NCI-H1436 treated with DMSO at 0.1 percent for 48 hours (cell line): Measurements from ENCODE around the gene NT5C.

Experiments
- DNase-seq: peaks from one replicate; lab custom pipeline; 2025; lab: John Stamatoyannopoulos, UW

The NT5C gene

DNA sequence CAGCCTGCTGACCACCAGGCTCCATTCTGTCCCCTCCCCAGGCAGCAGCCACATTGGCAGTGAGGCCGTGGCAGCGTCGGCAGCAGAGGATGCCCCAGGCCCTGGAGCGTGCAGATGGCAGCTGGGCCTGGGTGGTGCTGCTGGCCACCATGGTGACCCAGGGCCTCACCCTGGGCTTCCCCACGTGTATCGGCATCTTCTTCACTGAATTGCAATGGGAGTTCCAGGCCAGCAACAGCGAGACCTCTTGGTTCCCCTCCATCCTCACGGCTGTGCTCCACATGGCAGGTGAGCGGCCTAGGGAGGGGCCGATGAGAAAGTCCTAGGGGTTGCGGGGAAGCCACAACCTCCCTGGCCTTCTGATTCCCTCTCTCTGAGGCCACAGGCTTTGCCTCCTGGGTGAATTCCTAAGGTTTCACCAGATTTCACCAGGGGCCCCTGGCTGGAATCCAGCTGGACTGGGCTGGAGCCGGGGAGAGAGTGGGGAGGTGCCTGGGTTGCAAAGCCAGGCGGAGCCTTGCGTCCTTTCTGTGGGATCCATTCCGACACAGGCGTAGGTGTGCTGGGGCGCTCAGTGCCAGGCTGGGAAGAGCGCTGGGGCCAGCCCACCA is 37.9 kb downstream of the NT5C start:
- DNase-seq = no peak

DNA sequence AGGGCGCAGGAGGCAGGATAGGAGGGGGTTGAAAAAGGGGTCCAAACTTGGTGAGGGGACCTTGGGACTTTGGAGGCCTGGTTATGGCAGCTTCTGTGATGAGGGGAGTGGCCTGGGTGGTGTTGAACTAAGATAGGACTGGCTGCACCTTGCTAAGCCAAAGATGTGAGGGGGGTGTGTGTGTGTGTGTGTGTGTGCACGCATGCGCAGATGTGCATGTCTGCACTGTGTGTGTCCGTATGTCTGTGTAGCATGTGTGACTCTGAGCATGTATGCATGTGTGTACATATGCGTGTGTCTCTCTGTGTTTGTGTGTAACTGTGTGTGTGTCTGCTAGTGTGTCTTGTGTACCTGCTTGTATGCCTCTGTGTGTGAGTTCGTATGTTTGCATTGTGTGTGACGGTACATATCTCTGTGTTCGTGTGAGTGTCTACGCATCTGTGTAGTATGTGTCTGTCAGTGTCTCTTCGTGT is 39.7 kb downstream of the NT5C start:
- no peak for DNase-seq

DNA sequence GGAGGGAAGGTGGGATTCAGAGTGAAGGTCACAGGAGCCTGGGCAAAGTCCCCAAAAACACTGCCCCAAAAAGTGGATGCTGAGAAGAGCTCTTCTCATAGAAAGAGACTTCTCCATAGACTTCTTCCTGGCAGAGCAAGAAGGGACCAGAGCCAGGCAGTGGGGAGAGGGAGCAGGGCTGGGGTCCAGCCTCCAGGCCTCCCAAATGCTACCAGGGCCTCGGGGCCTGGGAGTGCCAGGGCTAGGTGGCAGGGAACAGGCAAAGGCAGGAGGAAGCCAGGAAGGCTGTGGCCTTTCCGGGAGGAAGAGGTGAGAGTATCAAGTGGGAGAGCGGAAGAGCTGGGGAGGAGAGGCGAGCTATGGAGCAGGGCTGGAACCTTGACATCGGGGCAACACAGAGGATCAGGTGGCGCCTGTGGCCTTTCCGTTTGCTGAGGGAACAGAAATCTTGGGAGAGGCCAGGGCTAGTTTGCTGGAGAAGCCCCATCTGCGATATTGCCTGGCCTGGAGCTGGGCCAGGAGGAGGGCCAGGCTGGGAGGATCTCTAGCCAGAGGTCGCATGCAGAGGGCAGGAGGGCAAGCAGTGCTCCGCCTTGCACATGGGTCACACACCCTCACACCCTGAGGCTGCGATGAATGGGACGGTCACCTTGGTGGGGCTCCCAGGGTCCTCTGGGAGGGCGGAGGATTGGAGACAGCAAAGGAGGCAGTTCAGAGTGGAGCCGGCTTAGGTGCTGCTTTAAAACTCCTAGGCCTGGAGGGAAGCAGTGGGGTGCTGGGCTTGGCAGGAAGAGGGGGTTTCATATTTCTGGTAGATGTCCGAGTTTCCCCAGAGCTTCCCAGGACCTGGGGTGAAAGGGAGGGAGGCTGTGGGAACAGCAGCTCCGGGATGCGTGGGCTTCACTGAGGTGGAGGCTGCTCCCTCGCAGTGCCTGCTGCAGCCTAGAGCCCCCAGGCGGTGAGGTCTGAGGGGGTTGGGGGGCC is 40.4 kb downstream of the NT5C start:
- no peak for DNase-seq

DNA sequence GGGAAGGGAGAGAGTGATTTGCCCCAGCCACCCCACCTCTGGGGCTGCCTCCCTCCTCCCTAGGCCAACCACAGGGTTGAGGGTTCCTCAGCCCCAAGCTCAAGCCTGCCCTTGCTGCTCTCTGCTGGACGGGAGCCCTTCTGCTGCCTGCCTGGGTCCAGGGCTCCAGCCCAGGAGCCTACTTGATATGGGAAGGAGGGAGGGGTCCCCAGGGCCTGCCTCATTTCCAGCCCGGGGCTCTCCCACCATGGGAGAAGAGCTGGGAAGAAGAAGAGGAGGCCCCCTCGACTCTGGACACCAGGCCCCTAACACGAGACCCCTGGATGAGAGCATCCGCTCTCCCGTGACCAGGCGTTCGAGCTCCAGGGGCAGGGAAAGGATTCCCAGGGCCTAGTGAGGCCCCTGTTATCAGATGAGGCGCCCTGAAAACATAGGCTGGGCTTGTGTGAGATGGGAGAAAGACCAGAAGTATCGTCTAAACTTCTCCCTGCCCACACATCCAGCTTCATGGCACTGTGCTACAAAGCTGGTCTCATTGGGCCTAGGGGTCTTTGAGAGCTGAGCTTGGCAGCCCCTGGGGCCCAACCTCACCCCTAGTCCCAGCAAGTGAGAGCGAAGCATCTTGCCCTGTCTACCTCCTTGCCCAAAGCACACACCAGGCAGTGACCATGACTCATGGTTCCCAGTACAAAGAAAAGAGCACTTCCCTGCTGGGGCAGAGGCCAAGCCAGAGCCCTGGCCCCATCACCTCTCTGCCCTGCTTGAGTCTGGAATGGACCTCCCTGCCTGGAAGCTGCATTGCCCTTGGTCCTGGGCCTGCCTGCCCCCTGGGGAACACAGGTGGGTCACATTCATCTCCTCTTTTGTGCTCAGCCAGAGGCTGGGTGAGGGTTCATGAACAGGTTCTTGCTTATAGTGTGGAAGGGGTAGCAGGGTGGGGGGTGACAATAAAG is 42.8 kb downstream of the NT5C start:
- no peak for DNase-seq

DNA sequence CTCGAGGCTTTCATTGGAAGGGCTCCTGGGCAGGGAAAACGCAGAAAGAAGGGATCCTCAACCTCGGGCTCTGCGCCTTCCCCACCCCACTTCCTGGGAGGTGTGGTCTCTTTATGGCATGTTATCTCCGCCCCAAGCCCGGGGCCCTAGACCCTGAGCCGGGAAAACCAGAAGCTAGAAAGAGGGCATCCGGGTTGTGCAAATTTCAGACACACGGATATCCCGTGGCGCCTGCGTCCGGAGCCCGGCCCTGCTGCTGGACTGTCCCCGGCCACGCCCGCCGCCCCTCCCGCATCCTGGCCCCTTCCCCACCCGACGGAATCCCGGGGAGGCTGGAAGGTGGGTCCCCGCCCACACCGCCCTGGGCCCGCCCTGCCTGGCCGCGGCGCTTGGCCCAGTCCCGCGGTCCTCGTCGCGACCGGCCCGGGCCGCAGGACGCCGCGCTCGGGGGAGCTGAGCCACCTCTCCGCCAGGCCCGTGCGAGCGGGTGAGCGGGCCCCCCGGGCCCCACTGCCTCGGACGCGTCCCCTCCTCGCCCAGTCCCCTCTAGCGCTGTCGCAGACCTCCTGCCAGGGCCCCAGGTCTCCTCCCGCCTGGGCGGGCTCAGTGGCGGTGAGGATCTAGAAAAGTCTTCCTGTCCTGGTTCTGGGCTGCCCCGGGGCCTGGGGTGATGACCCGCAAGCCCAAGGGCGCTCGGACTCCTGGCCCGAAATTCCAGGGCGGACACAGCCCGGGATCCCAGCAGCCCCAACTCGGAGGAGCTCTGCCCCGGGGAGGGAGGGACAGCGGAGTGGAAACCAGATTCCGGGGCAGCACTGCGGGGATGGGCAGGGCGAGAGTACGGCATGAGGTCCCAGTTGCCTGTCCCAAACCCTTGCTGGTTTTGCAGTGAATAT is 43.7 kb downstream of the NT5C start, which contains the start of gene SLC16A5:
Gene SLC16A5 (plus strand): TSS at position 397 of the 896 bp plus-strand sequence. CDS start 5,683 bp downstream, outside the sequence.
- DNase-seq = no peak

DNA sequence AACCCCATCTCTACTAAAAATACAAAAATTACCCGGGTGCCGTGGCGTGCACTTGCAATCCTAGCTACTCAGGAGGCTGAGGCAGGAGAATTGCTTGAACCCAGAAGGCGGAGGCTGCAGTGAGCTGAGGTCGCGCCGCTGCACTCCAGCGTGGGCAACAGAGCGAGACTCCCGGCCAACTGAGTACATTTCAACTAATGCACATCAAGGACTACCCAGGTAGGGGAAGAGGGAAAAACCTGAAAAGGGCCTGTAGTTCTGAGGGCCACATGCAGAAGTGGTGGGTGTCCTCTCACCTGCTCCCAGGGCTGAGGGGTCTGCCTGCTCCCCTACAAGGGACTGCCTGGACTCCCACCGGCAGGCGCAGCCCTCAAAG is 44.4 kb downstream of the NT5C start:
- DNase-seq = no peak

DNA sequence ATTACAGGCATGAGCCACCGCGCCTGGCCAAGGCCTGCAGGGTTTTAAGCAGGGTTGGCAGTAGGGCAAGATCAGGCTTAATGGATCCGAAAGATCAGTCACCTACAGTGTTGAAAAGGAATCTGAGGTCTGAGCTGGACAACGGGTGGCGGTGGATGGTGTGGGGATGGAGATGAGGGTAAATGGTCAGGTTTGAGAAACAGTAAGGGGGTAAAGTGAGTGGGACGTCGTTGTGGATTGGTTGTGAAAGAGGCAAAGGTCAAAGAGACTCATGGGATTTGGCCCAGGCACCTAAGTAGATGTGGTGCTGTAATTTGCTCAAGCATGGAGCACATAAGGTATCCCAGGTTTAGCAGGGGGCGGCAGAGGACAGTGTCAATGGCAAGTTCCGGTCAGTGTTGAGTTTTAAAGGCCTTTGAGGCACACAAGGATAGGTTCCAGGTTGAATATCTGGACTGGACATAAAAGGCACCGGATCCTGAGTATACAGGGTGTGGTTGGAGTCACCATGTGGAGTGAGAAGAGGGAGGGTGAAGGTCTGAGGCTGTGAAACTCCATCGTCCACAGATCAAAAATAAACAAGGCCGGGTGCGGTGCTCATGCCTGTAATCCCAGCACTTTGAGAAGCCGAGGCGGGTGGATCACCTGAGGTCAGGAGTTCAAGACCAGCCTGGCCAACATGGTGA is 44.9 kb downstream of the NT5C start:
- DNase-seq = no peak

DNA sequence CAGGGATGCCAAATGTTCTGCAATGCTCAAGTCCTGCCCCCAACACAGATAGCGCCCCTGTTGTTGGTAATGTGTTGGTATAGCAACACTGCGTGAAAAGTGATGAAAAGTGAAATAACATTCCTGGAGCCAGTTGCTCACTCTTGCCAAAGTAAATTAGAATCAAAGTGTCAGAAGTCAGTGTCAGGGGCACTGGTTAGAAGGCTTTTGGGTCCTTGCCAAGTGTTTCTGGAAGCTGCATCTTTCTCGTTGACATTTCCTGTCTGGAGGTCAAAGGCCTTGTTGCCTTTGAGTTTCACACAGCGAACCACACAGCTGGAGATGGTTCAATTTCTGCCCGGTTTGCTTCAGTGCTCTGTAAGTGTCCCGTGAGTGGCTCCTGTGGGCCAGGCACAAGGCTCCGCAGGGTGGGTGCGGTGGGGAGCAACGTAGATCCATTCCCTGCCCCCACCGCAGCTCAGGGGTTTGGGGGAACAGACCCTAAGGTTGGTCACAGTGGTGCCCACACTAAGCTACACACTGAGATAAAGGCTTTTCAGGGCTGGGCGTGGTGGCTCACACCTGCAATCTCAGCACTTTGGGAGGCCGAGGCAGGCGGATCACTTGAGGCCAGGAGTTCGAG is 47.4 kb downstream of the NT5C start:
- DNase-seq = no peak

DNA sequence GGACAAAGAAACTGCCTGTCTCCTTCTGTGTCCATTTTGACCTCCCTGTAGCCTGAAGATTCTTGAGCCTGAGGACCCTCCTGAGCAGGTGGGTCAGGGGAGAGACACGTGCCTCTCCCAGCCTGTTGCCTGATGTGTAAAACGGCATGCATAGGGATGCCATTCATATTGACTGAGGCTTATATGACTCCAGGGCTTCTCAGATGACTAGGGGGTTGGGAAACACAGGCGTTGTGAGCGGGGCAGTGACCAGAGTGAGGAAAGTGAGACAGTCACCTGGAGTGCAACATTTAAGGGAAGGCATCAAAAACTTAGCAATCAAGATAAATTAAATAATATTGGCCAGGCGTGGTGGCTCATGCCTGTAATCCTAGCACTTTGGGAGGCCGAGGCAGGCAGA is 48.9 kb downstream of the NT5C start:
- DNase-seq = no peak

DNA sequence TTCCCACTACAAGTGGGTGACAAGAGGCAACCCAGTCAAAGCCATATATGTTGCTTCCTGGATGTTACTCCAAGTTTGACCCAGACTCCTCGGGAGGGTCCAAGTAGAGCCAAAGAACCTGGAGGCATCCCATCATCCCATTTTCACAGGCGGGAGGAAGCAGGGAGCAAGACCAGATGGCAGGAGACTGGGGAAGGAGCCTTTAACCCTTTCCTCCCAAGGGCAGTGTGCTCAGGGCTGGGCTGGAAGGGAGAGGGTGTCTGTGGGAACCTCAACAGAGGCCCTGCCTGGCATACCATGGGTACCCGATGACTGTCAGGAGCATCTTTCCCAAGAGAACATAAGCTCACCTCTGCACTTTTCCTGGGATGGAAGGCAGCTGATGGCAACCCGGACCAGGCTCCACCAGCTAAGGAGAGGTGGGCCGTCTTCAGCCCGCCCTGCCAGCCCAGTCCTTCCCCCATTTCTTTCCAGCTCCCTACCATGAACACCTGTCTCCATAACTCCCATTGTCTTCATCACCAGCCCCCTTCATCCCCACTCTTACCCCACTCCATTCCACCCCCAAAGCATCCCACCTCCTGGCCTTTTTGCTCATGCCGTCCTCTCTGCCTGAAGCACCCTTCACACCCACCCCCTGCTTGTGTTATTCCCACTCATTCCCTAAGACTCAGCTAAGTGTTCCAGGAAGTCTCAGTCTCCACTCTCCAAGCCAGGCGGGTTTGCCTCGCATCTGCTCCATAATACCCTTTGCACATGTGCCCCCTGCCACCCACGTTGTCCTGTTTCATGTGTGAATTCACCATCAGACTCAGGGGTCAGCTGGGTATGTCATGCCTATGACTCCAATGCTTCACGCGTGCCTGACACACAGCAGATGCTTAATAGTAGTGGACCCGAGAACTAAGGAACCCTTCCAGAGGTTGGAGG is 49.7 kb downstream of the NT5C start:
- no peak for DNase-seq
